ENCODE measurements around the gene JPH3. TPM values are rescaled to one million over a fixed set of nuclear protein-coding genes. Genes with fewer than 3 reads are reported as not detected.

JPH3 gene
- total and polyA plus RNA-seq, 4 experiments from 2014 or later, result 0.09 TPM; not detected in 3

DNA sequence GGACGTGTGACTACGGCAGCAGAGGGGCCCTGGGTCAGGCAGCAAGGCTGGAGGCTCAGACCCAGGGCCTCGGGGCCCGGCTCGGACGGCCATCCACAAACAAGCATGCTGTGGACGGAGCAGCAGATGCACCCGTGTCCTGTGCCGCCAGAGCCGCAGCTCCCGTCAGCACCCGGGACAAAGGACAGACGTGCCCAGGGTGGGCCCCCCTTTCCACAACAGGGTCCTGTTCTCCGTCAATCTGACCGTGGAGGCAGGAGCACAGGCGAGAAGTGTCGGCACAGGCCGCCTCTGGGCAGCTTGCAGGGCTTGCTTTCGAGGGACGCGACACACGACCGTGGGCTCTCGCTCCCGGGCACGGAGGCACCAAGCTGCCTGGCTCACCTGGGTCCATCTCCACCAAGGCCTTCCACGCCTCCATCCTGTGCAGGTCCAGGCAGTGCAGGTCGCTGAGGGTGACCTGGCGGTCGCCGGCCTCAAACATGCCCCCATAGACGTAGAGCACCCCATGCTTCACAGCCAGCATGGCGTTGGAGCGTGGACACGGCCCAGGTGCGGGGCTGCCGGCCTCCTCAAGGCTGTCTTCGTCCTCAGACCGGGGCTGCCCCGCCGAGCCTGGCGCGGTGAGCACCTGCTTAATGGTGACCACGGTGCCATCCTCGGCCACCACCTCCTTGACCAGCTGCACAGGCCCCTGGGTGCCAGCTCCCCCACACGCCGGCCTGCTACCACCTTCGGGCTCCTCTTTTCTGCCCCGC is 106.8 kb downstream of the JPH3 start:
- Mint-ChIP-seq H3K36me3 (peaks cover 23 to 40% of the 10 kb centered on the region in 2 donors), H3K27ac (no peak overlapping the region), H3K4me3 (no peak overlapping the region), H3K9me3 (peaks cover 0 to 2% (median 0%) of the 10 kb centered on the region in 8 donors), H3K4me1 (peaks cover 13 to 20% (median 16%) of the 10 kb centered on the region in 4 donors), H3K27me3 (no peaks in the 10 kb centered on the region)
- intact Hi-C loops (cut with micrococcal nuclease), result no loop called here
- Histone ChIP-seq H3K27me3 (ENCODE audit: insufficient read depth, low read length) (no peaks in the 10 kb centered on the region), H3K4me3 (ENCODE audit: low read length in 2 of 2) (no peak overlapping the region), H3K9me3 (ENCODE audit: control insufficient read depth in 1 of 2, low read length in 2 of 2) (no peaks in the 10 kb centered on the region), H3K36me3 (ENCODE audit: insufficient read depth, low read length) (peaks cover 52% of the 10 kb centered on the region), H3K27ac (ENCODE audit: low read depth, low read length) (no peak overlapping the region), H3K4me1 (ENCODE audit: insufficient read depth, low read length) (peaks cover 18% of the 10 kb centered on the region)
- DNase-seq, result no peak
- POLR2A ChIA-PET (ENCODE audit: partially characterized antibody), result no interaction called here
- CTCF ChIA-PET (ENCODE audit: partially characterized antibody), result no interaction called here

DNA sequence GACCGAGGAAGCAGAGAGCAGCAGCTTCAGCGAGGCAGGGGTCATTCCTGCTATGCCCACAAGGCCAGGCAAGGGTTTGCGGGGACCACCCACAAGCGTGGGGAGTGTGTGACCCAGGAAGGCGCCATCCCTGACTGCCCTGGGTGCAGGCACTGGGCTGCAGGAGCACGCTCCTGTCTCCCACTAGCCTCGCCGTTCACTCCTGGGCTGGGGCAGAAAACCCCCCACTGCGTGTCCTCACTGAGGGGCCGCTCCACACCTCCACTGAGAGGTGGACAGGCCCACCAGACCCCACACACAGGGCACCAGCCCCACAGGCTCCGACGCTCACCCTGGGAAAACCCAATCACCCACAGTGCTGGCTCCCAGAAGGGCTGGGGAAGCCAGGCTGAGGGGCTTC is 107.4 kb downstream of the JPH3 start:
- H3K27ac Mint-ChIP-seq, result peak overlapping the region in 1 of 7 donors; percentile 42
- peaks cover 23 to 42% of the 10 kb centered on the region in 2 donors for H3K36me3 Mint-ChIP-seq
- no peaks in the 10 kb centered on the region for H3K27me3 Mint-ChIP-seq
- Histone ChIP-seq H3K27me3 (ENCODE audit: insufficient read depth, low read length) (no peaks in the 10 kb centered on the region), H3K4me3 (ENCODE audit: low read length in 2 of 2) (no peak overlapping the region), H3K4me1 (ENCODE audit: insufficient read depth, low read length) (peaks cover 24% of the 10 kb centered on the region), H3K9me3 (ENCODE audit: control insufficient read depth in 1 of 2, low read length in 2 of 2) (no peaks in the 10 kb centered on the region), H3K27ac (ENCODE audit: low read depth, low read length) (no peak overlapping the region), H3K36me3 (ENCODE audit: insufficient read depth, low read length) (peaks cover 52% of the 10 kb centered on the region)
- H3K4me3 Mint-ChIP-seq, result no peak overlapping the region
- peaks cover 0 to 2% (median 0%) of the 10 kb centered on the region in 8 donors for H3K9me3 Mint-ChIP-seq
- peaks cover 14 to 24% (median 18%) of the 10 kb centered on the region in 4 donors for H3K4me1 Mint-ChIP-seq
- ChIA-PET CTCF (ENCODE audit: partially characterized antibody) (no interaction called here), POLR2A (ENCODE audit: partially characterized antibody) (no interaction called here)
- no peak for DNase-seq
- intact Hi-C loops (cut with micrococcal nuclease), result no loop called here

DNA sequence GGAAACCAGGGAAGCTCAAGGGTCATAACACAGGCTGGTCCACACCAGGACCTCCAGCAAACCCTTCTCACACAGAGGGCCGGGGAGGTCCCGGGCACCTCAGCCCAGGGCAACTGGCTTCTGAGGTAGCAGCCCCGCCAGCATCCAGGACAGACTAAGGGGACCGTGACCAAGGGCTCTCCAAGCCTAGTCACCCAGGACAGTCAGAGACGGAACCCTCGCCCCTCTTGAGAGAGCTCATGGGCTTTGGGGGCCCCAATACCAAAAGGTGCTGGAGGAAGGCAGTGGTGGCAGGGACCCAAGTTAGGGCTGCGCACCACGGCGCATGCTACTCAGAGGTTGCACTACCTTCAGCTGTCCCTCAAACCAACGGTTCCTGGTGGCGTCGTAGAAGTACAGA is 108.6 kb downstream of the JPH3 start:
- CTCF ChIA-PET (ENCODE audit: partially characterized antibody), result no interaction called here
- H3K36me3 Mint-ChIP-seq, result peaks cover 30 to 49% of the 10 kb centered on the region in 2 donors
- H3K4me3 Mint-ChIP-seq, result no peak overlapping the region
- POLR2A ChIA-PET (ENCODE audit: partially characterized antibody), result interaction anchor here (1.0 kb wide), 1 partner anchor 10 kb away, joined by 3 read pairs; no protein-coding TSS in a partner anchor
- intact Hi-C loops (cut with micrococcal nuclease), result no loop called here
- Histone ChIP-seq H3K27ac (ENCODE audit: low read depth, low read length) (no peak overlapping the region), H3K4me1 (ENCODE audit: insufficient read depth, low read length) (peaks cover 26% of the 10 kb centered on the region), H3K4me3 (ENCODE audit: low read length in 2 of 2) (no peak overlapping the region), H3K36me3 (ENCODE audit: insufficient read depth, low read length) (peaks cover 54% of the 10 kb centered on the region), H3K27me3 (ENCODE audit: insufficient read depth, low read length) (no peaks in the 10 kb centered on the region), H3K9me3 (ENCODE audit: control insufficient read depth in 1 of 2, low read length in 2 of 2) (no peaks in the 10 kb centered on the region)
- DNase-seq, result no peak
- peaks cover 19 to 36% (median 26%) of the 10 kb centered on the region in 4 donors for H3K4me1 Mint-ChIP-seq
- peaks cover 0 to 2% (median 0%) of the 10 kb centered on the region in 8 donors for H3K9me3 Mint-ChIP-seq
- H3K27me3 Mint-ChIP-seq, result no peaks in the 10 kb centered on the region
- peak overlapping the region in 1 of 7 donors; percentile 43 for H3K27ac Mint-ChIP-seq

DNA sequence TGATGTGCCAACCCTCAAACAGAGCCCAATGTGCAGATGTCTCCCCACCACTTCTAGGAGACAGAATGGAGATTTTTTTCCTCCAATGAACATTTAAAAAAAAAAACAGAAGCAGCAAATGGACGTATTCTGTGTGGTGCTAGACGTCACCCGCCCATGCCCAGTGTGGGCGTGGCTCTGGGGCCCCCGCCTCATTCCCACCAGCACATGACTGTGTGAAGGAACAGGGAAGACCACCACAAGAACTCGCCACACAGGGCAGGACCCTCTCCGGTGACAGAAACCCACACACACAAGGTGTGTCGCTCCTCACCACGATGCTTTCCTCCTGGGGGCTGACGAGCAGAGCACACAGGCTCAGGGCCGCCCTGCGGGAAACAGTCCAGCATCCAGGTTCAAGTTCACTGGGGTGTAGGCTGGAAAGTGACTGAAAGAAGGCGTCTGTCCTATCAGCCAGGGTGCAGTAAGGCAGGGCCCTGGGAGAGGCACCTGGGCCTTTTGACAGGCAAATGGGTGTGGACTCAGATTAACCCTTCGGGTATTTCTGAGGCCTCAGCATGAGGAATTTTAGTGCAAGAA is 110.0 kb downstream of the JPH3 start:
- Mint-ChIP-seq H3K36me3 (peaks cover 30 to 52% of the 10 kb centered on the region in 2 donors), H3K27me3 (no peaks in the 10 kb centered on the region), H3K27ac (peak overlapping the region in 4 of 7 donors; percentile 25 to 73 (median 54)), H3K9me3 (peaks cover 0 to 2% (median 0%) of the 10 kb centered on the region in 8 donors), H3K4me3 (no peak overlapping the region), H3K4me1 (peaks cover 19 to 40% (median 26%) of the 10 kb centered on the region in 4 donors)
- H3K27ac ChIP-seq (ENCODE audit: low read depth, low read length), result no peak overlapping the region
- no peak overlapping the region for H3K4me3 ChIP-seq (ENCODE audit: low read length in 2 of 2)
- DNase-seq, result no peak
- H3K4me1 ChIP-seq (ENCODE audit: insufficient read depth, low read length), result peaks cover 26% of the 10 kb centered on the region
- intact Hi-C loops (cut with micrococcal nuclease), result no loop called here
- no peaks in the 10 kb centered on the region for H3K9me3 ChIP-seq (ENCODE audit: control insufficient read depth in 1 of 2, low read length in 2 of 2)
- H3K36me3 ChIP-seq (ENCODE audit: insufficient read depth, low read length), result peaks cover 52% of the 10 kb centered on the region
- H3K27me3 ChIP-seq (ENCODE audit: insufficient read depth, low read length), result no peaks in the 10 kb centered on the region
- ChIA-PET POLR2A (ENCODE audit: partially characterized antibody) (no interaction called here), CTCF (ENCODE audit: partially characterized antibody) (interaction anchor here (2.4 kb wide), 1 partner anchor 10 kb away, joined by 8 read pairs; no protein-coding TSS in a partner anchor)

DNA sequence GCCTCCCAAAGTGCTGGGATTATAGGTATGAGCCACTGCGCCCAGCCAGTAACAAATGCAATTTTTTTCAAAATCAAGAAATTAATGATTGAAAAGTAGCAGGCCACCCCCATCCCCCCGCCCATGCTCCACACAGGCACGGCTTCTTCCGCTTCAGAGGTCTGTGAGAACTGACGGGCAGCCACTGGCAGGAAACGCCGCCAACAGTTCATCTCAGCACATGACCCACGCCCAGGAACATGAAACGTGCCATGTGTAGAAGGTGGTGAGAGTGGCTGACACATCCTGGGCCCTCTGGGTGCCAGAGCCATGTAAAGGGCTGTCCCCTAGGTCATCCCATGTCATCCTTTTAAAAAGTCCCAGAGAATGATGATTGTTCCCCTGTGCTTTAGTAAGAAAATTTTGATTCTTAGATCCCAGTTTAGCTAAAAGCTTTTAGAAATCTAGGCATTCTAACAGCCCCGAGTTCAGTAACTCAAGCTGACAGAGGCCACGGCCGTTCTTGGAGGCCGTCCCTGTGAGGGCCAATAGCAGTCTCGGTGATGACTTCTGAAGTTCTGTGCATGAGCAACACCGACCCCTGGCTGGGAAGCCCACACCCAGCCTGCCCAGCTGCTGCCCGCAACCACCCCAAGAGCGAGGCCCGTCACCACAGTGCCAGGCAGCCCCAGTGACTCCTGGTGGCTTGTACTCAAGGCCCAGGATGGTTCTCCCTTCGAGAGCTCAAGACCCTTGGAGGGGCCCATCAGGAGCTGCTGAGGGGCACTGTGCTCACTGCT is 111.3 kb downstream of the JPH3 start:
- Histone ChIP-seq H3K9me3 (ENCODE audit: control insufficient read depth in 1 of 2, low read length in 2 of 2) (no peaks in the 10 kb centered on the region), H3K27ac (ENCODE audit: low read depth, low read length) (peak overlapping the region; percentile 39), H3K4me3 (ENCODE audit: low read length in 2 of 2) (no peak overlapping the region), H3K36me3 (ENCODE audit: insufficient read depth, low read length) (peaks cover 39% of the 10 kb centered on the region), H3K4me1 (ENCODE audit: insufficient read depth, low read length) (peaks cover 26% of the 10 kb centered on the region), H3K27me3 (ENCODE audit: insufficient read depth, low read length) (no peaks in the 10 kb centered on the region)
- peaks cover 19 to 35% (median 26%) of the 10 kb centered on the region in 4 donors for H3K4me1 Mint-ChIP-seq
- peak overlapping the region; percentile 79 to 96 (median 92) for H3K27ac Mint-ChIP-seq
- POLR2A ChIA-PET (ENCODE audit: partially characterized antibody), result interaction anchor here (0.7 to 2.2 kb wide), 3 partner anchors 8 to 55 kb away, joined by 3 to 6 read pairs (median 4); partner anchors contain the start of gene KLHDC4
- peak overlapping the region; percentile 31 to 78 (median 57) for H3K4me3 Mint-ChIP-seq
- no peaks in the 10 kb centered on the region for H3K27me3 Mint-ChIP-seq
- H3K9me3 Mint-ChIP-seq, result no peaks in the 10 kb centered on the region
- CTCF ChIA-PET (ENCODE audit: partially characterized antibody), result interaction anchor here (2.4 kb wide), 1 partner anchor 11 kb away, joined by 8 read pairs; no protein-coding TSS in a partner anchor
- peak; percentile 40 to 62 (median 61) for DNase-seq
- intact Hi-C loops (cut with micrococcal nuclease), result no loop called here
- peaks cover 27 to 49% of the 10 kb centered on the region in 2 donors for H3K36me3 Mint-ChIP-seq

DNA sequence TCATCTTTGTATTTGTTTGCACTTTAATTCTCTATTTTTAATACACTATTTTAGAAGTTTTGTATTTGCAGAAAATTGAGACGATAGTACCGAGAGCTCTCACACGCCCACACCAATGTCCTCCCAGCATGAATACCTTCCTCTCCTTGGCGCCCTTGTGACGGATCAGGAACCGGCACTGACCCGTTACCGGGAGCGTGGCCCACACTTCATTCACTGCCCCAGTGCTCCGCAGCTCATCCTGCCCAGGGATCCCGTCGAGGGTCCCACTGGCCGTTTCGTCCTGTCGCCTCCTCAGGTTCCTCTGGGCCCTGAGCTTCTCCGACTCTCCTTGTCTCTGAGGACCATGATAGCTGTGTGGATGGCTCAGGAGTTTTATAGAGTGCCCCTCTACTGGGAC is 112.9 kb downstream of the JPH3 start:
- H3K4me3 ChIP-seq (ENCODE audit: low read length in 2 of 2), result no peak overlapping the region
- no peak overlapping the region for H3K27ac ChIP-seq (ENCODE audit: low read depth, low read length)
- Mint-ChIP-seq H3K27me3 (no peaks in the 10 kb centered on the region), H3K27ac (peak overlapping the region in 6 of 7 donors; percentile 38 to 85 (median 70)), H3K36me3 (peaks cover 37 to 54% of the 10 kb centered on the region in 2 donors), H3K9me3 (no peaks in the 10 kb centered on the region), H3K4me3 (peak overlapping the region in 1 of 8 donors; percentile 21), H3K4me1 (peaks cover 19 to 35% (median 26%) of the 10 kb centered on the region in 4 donors)
- ChIA-PET POLR2A (ENCODE audit: partially characterized antibody) (no interaction called here), CTCF (ENCODE audit: partially characterized antibody) (no interaction called here)
- peaks cover 26% of the 10 kb centered on the region for H3K4me1 ChIP-seq (ENCODE audit: insufficient read depth, low read length)
- peaks cover 33% of the 10 kb centered on the region for H3K36me3 ChIP-seq (ENCODE audit: insufficient read depth, low read length)
- DNase-seq, result no peak
- no peaks in the 10 kb centered on the region for H3K9me3 ChIP-seq (ENCODE audit: control insufficient read depth in 1 of 2, low read length in 2 of 2)
- no peaks in the 10 kb centered on the region for H3K27me3 ChIP-seq (ENCODE audit: insufficient read depth, low read length)
- intact Hi-C loops (cut with micrococcal nuclease), result no loop called here

DNA sequence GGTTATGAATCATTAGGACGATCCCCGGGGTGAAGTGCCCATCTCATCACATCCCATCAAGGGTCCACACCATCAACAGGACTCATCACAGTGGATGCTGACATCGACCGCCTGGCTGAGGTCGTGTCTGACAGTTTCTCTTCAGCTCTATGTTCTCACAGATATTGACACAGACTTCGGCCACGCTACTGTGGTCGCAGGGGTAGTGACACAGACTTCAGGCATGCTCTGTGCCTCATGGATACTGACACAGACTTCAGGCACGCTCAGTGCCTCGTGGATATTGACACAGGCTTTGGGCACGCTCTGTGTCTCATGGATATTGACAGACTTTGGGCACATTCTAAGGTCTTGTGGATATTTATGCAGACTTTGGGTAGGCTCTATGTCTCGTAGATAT is 113.3 kb downstream of the JPH3 start:
- intact Hi-C loops (cut with micrococcal nuclease), result no loop called here
- CTCF ChIA-PET (ENCODE audit: partially characterized antibody), result no interaction called here
- DNase-seq, result no peak
- peaks cover 33% of the 10 kb centered on the region for H3K36me3 ChIP-seq (ENCODE audit: insufficient read depth, low read length)
- H3K4me1 Mint-ChIP-seq, result peaks cover 19 to 35% (median 26%) of the 10 kb centered on the region in 4 donors
- no peak overlapping the region for H3K4me3 ChIP-seq (ENCODE audit: low read length in 2 of 2)
- POLR2A ChIA-PET (ENCODE audit: partially characterized antibody), result no interaction called here
- H3K4me1 ChIP-seq (ENCODE audit: insufficient read depth, low read length), result peaks cover 26% of the 10 kb centered on the region
- no peak overlapping the region for H3K4me3 Mint-ChIP-seq
- no peak overlapping the region for H3K27ac ChIP-seq (ENCODE audit: low read depth, low read length)
- no peaks in the 10 kb centered on the region for H3K9me3 ChIP-seq (ENCODE audit: control insufficient read depth in 1 of 2, low read length in 2 of 2)
- no peaks in the 10 kb centered on the region for H3K27me3 Mint-ChIP-seq
- H3K36me3 Mint-ChIP-seq, result peaks cover 35 to 51% of the 10 kb centered on the region in 2 donors
- H3K27me3 ChIP-seq (ENCODE audit: insufficient read depth, low read length), result no peaks in the 10 kb centered on the region
- no peaks in the 10 kb centered on the region for H3K9me3 Mint-ChIP-seq
- peak overlapping the region; percentile 38 to 83 (median 46) for H3K27ac Mint-ChIP-seq
